HG03558 (cell line): ENCODE measurements around the gene THSD4.
"Not testable (repeated sequence)": the region's sequence is repeated elsewhere in the genome, so short reads cannot be mapped to it uniquely, and the experiment has no call there.

ENCODE experiments used
- ATAC-seq: cut with Tn5 transposase; IDR thresholded peaks from one replicate; pipeline ENCODE4 v1.9.1; 2021; ENCODE audit warnings: moderate number of reproducible peaks; ENCODE audit not compliant: unreplicated experiment; ENCODE audit errors: extremely low read depth

The THSD4 gene

DNA sequence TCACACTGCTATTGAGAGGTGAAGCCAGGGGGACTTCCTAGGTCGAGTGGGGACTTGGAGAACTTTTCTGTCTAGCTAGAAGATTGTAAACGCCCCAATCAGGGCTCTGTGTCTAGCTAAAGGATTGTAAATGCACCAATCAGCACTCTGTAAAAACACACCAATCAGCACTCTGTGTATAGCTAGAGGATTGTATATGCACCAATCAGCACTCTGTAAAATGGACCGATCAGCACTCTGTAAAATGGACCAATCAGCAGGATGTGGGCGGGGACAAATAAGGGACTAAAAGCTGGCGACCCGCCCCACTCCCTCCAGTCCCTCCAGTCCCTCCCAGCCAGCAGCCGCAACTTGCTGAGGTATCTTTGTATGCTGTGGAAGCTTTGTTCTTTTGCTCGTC is 98.7 kb downstream of the THSD4 start:
- ATAC-seq, result not testable (repeated sequence)

DNA sequence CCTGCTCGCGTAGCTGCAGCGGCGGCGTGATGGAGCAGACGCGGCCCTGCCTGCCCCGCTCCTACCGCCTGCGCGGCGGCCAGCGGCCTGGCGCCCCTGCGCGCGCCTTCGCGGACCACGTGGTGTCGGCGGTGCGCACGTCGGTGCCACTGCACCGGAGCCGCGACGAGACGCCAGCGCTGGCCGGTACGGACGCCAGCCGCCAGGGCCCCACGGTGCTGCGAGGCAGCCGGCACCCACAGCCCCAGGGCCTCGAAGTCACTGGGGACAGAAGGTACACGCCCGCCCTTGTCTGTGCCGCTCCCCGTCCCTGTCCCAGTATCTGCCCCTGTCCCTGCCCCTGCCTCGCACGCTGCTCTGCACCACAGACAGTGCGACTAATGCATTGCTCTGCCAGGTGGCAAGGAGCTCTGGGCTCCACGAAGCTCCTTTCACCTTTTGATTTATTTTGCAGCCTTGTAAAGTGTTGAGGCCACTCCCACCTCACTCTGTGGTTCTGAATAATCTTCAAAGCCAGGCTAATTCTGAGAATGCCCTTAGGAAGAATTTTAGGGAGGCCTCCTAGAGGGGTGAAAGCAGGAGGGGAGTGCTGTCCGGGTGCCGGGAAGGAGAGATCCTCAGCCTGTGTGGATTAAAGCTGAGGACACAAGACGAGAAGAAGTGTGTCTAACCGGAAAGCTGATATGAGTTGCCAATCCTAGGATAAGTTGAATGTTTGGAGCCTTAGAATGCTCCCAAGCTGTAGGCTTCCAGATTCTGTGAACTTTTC is 100.0 kb downstream of the THSD4 start:
- no peak for ATAC-seq

DNA sequence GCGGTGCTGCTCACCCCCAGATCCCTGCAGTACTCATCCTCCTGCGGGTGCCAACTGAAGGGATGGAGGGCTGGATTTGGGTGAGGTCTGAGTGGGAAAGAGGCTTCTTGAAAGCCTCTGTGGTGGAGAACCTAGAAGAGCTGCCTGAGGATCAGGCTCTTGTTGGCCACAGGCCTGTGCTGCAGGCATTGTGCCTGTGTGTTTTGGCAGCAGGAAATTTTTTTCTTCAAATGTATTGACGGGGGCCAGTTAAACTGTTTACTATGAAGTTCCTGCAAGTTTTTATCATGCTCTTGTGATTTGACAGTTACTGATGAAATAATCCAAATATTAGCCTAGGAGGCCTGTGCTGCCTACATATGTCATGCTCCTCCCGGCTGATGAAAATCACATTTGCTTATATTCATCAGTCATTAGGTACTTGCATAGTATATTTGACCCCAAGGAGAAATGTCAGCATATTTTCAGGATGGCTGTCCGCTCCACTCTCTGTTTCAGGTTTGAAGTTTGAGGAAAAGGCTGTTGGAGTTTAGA is 103.1 kb downstream of the THSD4 start:
- ATAC-seq, result no peak

DNA sequence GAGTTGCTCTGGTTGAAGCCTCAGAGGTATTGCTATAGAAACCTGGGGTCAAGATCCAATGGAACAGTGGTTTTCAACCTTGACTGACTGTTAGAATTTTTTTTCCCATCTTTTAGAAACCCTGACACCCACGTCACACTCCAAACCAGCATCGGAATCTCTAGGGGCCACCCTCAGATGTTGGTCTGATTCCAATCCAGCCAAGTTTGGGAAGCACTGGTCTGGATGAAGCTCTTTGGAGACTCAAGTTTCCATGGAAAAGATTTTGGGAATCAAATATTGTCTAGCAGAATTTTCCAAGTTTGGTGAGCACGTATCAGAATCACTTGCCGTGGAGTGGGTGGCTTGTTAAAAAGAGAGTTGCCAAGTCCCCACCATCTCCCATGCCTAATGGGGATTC is 103.8 kb downstream of the THSD4 start:
- ATAC-seq, result no peak

DNA sequence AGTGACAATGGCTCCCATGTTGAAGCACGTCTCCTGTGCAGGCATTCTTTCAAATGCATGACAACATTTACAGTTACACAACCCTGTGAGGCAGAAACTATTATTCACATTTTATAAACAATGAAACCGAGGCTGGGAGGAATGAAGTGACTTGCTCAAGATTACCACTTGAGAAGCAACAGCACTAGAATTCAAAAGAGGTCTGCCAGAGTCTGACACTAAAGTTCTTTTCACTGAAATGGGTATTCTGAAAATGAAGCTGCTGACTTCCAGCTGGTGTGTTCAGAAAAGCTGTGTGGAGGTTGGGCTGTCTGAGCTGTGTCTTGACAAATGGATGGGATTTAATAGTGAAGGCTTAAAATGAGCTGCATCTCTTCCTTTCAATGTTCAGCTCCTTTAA is 104.4 kb downstream of the THSD4 start:
- no peak for ATAC-seq

DNA sequence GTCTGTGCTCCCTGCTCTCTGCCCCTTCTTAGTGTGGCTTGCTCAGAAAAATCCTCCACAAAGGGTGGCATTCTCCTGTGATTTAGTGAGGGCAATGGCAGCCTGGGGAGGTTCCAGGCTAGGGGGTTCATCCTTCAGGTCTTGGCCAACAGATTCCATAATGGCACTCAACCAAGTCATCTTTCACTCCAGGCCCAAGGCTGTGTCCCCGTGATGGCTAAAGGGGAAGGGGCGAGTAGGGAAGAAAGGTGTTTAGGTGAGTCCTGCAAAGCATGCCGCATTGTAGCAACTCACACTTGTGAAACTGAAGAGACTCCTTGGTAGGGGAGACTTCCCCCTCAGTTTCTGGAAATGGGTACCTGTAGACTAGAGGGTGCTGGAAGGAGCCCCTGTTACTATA is 105.6 kb downstream of the THSD4 start:
- no peak for ATAC-seq

DNA sequence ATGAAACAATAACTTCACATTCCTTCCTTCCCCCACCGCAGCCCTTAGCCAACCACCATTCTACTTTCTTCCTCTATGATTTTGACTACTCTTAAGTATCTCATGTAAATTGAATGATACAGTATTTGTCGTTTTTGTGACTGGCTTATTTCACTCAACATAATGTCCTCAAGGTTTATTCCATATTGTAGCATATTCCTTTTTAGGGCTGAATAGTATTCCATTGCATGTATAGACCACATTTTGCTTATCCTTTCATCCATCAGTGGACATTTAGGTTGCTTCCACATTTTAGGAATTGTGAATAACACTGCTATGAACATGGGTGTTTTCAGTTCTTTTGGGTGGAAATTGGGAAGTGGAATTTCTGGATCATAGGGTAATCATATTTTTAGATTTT is 106.1 kb downstream of the THSD4 start:
- ATAC-seq, result no peak

DNA sequence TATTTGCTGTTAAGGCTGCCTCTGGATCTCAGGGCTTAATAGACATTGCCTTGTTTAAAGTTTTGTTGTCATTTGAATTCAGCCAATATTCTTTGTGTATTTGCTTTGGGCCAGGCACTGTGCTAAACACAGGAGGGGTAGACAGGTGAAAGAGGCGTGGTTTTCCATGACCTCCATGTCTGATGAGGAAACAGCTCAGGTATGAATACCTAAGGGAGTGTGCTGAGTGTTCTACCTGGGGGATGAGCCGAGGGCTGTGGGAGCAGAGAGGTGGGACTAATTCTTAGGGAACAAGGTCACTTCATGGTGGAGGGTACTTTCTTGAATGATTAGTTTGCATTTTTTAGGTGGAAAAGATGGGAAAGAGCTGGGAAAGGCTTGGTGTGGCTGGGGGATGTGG is 108.2 kb downstream of the THSD4 start:
- ATAC-seq, result no peak

DNA sequence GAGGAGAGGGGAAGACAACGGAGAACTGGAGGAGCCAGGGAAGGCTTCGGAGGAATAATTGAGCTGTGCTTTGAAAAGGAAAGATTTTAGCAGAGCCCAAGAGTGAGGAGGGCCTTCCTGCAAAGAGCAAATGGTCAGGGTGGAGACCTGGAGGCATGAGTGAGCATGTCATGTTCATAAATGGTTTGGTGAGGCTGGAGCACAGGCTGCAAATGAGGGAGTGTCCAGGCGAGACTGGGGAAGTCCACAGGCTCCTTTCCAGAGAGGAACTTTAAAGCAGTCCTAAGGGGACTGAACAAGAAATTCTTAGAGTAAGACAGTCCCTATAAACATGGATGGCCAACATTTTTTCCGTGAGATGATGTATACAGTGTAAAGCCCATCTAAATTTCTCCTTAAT is 108.8 kb downstream of the THSD4 start:
- ATAC-seq, result no peak

DNA sequence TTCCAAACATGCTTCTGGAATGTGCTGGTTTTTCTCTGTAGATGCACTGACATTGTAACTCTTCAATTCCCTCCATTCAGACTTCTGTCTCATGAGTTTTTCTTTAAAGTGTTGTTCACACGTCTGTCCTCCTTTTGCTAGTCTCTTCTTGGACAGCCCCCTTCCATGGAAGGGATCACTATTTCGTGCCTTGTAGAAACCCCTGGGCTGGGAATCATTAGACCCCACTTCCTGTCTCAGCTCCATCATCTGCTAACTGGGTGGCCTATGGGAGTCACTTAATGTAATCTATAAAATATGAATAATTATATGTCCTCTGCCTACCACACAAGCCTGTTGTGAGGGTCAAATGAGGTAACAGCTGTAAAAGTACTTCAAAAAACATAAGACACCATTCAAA is 110.6 kb downstream of the THSD4 start:
- no peak for ATAC-seq

DNA sequence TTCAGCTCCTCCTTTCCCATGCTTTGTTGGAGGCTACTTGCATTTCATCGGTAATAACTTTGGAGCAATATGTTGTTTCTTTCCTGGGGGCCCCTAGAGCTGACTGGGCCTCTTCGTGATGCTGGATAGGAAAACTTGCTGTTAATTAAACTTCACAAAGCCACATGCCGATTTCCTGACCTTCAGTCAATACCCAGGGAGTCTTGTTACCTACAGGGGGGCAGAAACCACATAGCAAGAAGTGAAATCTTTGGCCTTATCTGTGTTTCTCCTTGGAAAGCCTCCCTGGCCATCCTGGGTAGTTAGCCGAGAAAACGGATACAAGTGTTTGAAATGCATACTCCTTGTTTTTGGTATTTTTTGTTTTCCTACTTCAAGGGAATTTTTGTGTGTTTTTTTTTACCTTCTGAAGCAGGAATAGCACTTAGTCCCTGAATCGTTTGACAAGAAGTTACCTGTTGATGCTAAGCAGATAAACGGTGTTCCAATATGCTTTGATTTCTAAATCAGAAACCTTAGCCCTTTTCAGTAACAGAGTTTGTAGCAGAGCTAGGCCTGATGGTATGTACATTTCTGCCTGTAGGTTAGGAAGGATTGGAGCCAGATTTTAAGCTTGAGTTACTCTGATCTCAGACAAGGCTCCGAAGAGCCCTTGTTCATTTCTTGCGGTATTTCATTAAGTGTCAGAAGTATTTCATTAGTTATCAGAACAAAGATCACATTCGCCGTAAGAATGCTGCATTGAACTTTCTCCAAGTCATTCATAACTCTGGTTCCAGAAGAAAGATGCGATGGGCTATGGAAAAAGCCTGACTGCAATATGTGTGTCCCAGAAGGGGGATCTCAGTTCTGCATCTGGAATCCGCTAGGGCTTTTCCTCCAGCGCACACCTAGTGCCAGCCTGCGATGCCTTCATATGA is 111.5 kb downstream of the THSD4 start:
- no peak for ATAC-seq

DNA sequence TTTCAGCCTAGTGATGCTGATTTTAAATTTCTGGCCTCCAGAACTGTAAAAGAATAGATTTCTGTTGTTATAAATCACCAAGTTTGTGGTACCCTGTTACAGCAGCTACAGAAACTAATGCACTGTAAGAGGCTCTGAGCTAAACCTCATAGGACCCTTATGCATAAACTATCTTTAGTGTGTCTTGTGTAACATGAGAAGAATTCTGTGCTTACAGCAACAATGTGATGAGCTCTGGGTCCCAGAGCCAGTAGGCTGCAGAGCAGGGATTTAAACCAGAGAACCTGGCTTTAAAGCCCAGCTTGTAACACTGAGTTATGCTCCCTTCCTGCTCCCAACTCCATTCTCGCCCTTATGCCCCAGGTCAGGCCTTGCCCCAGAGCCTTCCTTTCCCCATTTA is 113.1 kb downstream of the THSD4 start:
- ATAC-seq, result no peak

DNA sequence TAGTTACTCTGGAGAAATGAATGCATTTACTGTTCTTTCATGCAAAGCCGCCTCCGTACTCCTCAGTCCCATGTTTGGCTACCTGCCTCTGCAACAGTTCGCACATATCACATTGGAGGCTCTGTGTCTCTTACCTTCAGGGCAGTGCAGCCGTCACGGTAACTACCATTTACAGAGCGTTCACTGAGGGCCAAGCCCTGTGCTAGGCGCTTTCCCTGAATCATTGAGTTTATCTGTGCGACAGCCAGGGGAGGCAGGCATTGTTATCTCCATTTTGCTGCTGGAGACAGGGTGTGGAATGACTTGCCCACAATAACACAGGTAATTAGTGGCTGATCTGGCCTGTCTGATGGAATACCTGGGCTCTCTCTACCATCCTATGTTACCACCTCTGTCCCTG is 115.0 kb downstream of the THSD4 start:
- ATAC-seq, result no peak

DNA sequence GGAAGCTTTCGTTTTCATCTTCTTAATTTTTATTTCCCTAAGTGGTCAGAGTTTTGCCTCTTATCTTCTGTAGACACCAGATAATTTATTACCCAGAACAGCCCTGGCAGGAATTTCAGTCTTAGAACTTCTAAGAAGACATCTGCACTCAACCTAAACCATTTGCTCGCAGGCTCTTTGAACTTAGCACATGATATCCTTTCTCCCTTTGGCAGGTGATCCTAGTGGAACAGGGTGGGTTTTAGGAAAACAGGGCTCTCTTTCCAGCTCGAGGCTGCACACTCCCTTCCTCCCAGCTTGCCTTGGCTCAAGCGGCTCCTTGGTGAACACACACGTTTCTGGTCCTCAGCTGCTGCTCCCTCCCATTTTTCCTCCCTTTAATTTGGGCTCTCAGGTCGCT is 116.5 kb downstream of the THSD4 start:
- no peak for ATAC-seq

DNA sequence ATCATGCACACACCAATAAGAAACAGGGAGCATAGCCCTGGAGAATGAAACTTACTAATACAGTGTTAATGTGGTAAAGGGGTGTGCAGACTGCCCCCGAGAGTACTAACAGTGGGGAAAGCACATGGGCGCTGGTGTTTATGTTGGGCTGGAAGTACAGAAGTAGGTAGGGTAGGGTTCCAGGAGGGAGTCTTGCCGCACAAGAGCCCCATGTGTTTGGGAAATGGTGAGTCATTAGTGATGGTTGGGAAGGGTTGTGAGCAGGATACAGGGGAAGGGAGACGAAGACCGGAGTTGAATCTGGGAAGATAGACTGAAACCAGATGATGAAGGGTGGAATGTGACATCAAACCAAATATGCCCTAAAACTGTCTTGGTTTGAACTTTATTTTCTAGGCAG is 117.1 kb downstream of the THSD4 start:
- ATAC-seq, result no peak

DNA sequence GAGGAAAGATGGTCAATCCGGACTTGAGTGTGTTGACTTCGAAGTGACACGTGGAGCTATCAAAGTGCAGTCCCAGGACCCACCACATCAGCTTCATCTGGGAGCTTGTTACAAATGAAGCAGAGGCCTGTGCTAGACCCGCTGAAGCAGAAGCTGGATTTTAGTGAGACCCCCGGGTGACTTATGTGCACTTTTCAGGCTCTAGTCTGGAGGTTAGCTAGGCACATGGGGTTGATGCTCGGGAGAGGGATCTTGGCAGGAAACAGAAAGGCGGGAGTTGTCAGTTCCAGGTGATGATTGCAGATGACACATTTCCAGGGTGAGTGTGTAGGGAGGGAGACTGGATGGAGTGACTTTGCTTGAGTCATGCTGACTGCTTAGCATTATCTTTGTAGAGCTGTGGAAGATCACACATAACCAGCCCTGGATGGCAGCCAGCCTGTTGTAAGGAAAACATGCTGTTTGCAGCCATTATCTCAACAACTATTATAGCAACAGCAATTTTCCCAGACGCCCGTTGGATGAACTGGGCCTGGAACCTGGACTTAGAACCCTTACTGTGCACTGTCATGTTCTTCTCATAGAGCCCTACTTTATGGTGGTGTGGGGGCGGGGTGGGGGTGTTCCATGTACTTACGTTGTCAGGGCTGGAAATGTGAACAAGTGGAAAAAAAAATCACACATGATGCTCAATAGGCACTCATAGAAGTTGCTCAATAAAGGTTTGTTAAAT is 122.4 kb downstream of the THSD4 start:
- no peak for ATAC-seq

DNA sequence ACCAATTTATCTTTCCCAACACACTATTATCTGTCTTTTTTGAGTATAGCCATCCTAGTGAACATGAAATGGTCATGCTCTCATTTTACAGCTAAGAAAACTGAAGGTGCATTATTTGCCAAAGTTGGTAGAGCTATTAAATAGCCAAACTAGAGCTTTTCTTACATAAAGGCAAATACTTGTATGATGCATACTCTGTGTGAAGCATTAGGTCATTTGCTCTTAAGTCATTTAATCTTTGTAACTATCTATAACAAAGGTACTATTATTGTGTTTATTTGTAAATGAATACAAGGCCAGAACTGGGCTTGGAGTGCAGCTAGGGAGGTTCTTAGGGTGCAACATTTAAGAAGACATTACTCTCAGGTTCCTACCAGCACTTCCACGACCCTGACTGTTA is 123.7 kb downstream of the THSD4 start:
- no peak for ATAC-seq

DNA sequence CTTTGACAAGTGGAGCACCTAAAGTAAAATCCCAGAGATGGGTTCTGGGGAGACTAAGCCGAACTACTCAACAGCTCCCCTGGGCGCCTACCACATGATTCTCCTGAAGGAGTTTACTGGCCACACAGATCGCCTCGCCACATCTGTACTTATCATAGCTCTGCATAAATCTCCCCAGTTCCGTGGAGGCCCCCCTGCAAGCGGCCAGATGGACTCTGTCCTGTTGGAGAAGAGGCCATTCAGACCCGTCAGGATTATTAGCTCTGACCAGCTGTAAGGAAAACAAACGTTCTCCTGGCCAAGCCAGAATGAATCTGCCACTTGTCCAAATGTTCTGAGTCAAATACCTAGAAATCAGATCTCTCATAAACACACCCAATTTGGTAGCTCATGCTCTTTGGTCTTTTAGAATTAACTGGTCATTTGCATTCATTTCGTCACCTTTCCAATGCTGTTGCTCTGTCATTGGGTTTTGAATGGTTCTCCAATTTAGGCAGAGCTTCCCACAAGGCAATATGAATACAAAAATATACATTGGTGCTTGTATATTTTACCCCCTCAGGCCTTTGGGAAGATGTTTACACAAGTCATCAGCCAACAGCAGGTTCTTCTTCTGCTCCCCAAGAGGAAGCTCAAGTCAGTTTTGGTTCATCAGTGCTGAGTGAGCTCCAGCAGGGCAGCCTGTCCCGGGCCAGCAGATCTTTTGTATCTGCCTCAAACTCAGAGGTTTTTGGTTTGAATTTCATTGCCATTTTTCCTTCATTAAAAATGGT is 124.5 kb downstream of the THSD4 start:
- ATAC-seq, result no peak

DNA sequence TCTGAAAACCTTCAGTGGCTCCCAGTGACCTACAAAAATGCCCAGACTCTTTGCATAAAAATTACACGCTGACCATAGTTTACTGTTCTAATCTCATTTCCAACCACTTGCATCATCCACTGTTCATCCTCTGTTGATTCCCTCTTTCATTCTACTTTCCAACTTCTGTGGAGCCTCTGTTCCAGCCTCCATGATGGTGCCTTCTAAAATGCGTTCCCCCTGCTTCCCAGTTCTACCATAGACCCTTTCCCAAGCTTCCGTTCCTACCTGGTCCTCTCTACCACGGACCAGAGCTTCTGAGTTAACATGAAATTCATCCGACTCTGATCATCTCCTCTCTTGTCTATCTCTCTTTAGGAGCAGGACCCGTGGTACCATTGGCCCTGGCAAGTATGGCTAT is 127.0 kb downstream of the THSD4 start:
- no peak for ATAC-seq

DNA sequence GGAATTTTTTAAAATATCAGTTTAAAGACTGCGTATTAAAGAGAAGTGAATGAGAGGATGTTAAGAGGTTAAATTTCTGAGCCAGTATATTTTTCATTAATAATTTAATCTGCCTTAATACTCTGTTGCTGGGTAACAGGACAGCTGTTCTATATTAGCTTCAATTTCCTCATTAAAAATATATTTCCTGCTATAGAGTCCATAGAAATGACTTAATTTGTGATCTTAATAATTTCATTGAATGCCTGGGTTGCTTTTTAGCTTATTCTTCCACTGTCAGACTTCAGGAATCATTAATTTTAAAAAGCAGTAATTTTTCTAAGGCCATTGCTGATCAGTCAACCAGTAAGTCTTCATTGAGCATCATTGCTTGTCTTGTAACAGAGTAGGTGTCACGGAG is 129.0 kb downstream of the THSD4 start:
- no peak for ATAC-seq
